Endothelial cell of umbilical vein (primary cell): ENCODE measurements around the gene ECEL1. TPM values are rescaled to one million over a fixed set of nuclear protein-coding genes. Genes with fewer than 3 reads are reported as not detected.
"Not testable (repeated sequence)": the region's sequence is repeated elsewhere in the genome, so short reads cannot be mapped to it uniquely, and the experiment has no call there.

ENCODE experiments used
- BruUV-seq: library from RNA; stranded (reverse); fragments of 400-500 nt; replicated peaks from 2 replicates; lab custom pipeline; 2021; lab: Mats Ljungman, UMichigan
- CTCF ChIA-PET: fragments of 300-600, 350-600 bp; sonication (Branson Sonifier 250); formaldehyde crosslinking; loops from one replicate; lab custom pipeline; 2021; ENCODE audit warnings: antibody characterized with exemption, inconsistent platforms; lab: Charles Lee
- POLR2A ChIA-PET: fragments of 300-600, 350-600 bp; sonication (Branson Sonifier 250); formaldehyde crosslinking; loops from one replicate; lab custom pipeline; 2021; ENCODE audit warnings: antibody characterized with exemption, inconsistent platforms; lab: Charles Lee
- DNase-seq: peaks from one replicate; pipeline ENCODE4 v3.0.0-alpha.2; 2011; ENCODE audit warnings: low read depth, low spot score
- FAIRE-seq: peaks from 2 replicates; lab custom pipeline; 2011; peaks lifted over from hg19 to GRCh38; lab: Jason Lieb, UNC
- H2AFZ ChIP-seq: 2 replicates; pipeline ENCODE4 v1.6.0; 2012; ENCODE audit warnings: low read depth, low read length, control low read depth, inconsistent platforms
- H3K27ac ChIP-seq: 2 replicates; pipeline ENCODE4 v1.5.1; 2011; ENCODE audit warnings: low read depth, mild to moderate bottlenecking, control low read depth, low read length, moderate library complexity; ENCODE audit not compliant: insufficient read depth
- H3K27me3 ChIP-seq, 2 experiments: 2 replicates each; pipeline versions ENCODE4 v1.6.0 to v1.6.1; 2011; ENCODE audit warnings: low read length in 2 of 2, mixed read lengths in 1 of 2; ENCODE audit not compliant: control insufficient read depth in 2 of 2, insufficient read depth in 2 of 2
- H3K36me3 ChIP-seq, 2 experiments: 2 replicates in 1 of 2; 3 replicates in 1 of 2; pipeline ENCODE4 v1.5.1; 2011; ENCODE audit warnings: low read length in 2 of 2, mild to moderate bottlenecking in 1 of 2, moderate library complexity in 1 of 2; ENCODE audit not compliant: control insufficient read depth in 2 of 2, insufficient read depth in 2 of 2; ENCODE audit errors: extremely low read depth in 1 of 2
- H3K4me1 ChIP-seq: 3 replicates; pipeline ENCODE4 v1.5.1; 2011; ENCODE audit warnings: mild to moderate bottlenecking, low read length; ENCODE audit not compliant: control insufficient read depth, insufficient read depth; ENCODE audit errors: extremely low read depth
- H3K4me2 ChIP-seq: 2 replicates; pipeline ENCODE4 v1.6.1; 2011; ENCODE audit warnings: low read length, control low read depth, mixed read lengths; ENCODE audit not compliant: insufficient read depth
- H3K4me3 ChIP-seq, 3 experiments: fragments of 200-600 bp in 1 of 3; sonication (generic), shearing (Covaris generic) in 1 of 3; replicated peaks in 1 of 3; 2 replicates each; pipeline ENCODE4 v1.5.1; 2011 to 2016; ENCODE audit warnings: control low read depth in 3 of 3, low read length in 3 of 3, mild to moderate bottlenecking in 2 of 3, inconsistent platforms in 1 of 3, low read depth in 1 of 3, moderate library complexity in 1 of 3; ENCODE audit not compliant: insufficient read depth in 1 of 3
- H3K79me2 ChIP-seq: 2 replicates; pipeline ENCODE4 v1.6.0; 2012; ENCODE audit warnings: low read length, inconsistent platforms; ENCODE audit not compliant: control insufficient read depth, insufficient read depth
- H3K9ac ChIP-seq: replicated peaks from 2 replicates; pipeline ENCODE3; 2011; ENCODE audit warnings: low read length, control low read depth; ENCODE audit not compliant: insufficient read depth; ENCODE audit errors: extremely low read depth
- H3K9me1 ChIP-seq: replicated peaks from 3 replicates; pipeline ENCODE4 v1.6.0; 2011; ENCODE audit warnings: mild to moderate bottlenecking, low read length; ENCODE audit not compliant: control insufficient read depth, insufficient read depth; ENCODE audit errors: extremely low read depth
- H3K9me3 ChIP-seq: replicated peaks from 2 replicates; pipeline ENCODE4 v1.5.1; 2012; ENCODE audit warnings: low read length, inconsistent platforms; ENCODE audit not compliant: control insufficient read depth, insufficient read depth
- H4K20me1 ChIP-seq: replicated peaks from 2 replicates; pipeline ENCODE3; 2011; ENCODE audit warnings: mild to moderate bottlenecking, low read length; ENCODE audit not compliant: control insufficient read depth, insufficient read depth; ENCODE audit errors: extremely low read depth
- MYC ChIP-seq: IDR thresholded peaks from one replicate; pipeline ENCODE4 v1.6.1; 2011; ENCODE audit warnings: mild to moderate bottlenecking, low read depth, low read length
- dilution Hi-C: fragments of 300-500 bp; cut with MboI; formaldehyde crosslinking; loops from one replicate; pipeline ENCODE4 v1.15.0; 2019; ENCODE audit warnings: low sequenced_read_pairs; ENCODE audit not compliant: extremely low pct_ligation_motif_present
- intact Hi-C: fragments of 100-400 bp; cut with micrococcal nuclease; formaldehyde crosslinking; loops from one replicate; pipeline ENCODE4 v1.10.0; 2022
- polyA plus RNA-seq, 4 experiments: library from polyadenylated mRNA; depleted of rRNA in 3 of 4; stranded (reverse) in 3 of 4; unstranded in 1 of 4; fragments of >200 nt; gene quantifications; 2 replicates each; pipeline versions ENCODE4 v1.2.1 to v1.2.3, GENCODE V29; 2011 to 2012; ENCODE audit warnings: missing spikeins in 1 of 4
- total RNA-seq: library from RNA; stranded (reverse); gene quantifications from 2 replicates; pipeline ENCODE4 v1.2.3, GENCODE V29; 2021
- TF ChIP-seq, protein P1 (sequence below), 2 donors: IDR thresholded peaks; 1 replicate in 1 of 2; 2 replicates in 1 of 2; pipeline ENCODE4 v1.5.1; 2011; ENCODE audit warnings: low read length in 2 of 2, mild to moderate bottlenecking in 2 of 2, moderate library complexity in 2 of 2, control low read depth in 1 of 2, inconsistent platforms in 1 of 2, low read depth in 1 of 2; ENCODE audit not compliant: insufficient read depth in 1 of 2; ENCODE audit errors: extremely low read depth in 1 of 2

Gene ECEL1
- total and polyA plus RNA-seq, 2 donors (not counting 3 experiments of a cell fraction or from before 2014, with no cell fraction given), result not detected

DNA sequence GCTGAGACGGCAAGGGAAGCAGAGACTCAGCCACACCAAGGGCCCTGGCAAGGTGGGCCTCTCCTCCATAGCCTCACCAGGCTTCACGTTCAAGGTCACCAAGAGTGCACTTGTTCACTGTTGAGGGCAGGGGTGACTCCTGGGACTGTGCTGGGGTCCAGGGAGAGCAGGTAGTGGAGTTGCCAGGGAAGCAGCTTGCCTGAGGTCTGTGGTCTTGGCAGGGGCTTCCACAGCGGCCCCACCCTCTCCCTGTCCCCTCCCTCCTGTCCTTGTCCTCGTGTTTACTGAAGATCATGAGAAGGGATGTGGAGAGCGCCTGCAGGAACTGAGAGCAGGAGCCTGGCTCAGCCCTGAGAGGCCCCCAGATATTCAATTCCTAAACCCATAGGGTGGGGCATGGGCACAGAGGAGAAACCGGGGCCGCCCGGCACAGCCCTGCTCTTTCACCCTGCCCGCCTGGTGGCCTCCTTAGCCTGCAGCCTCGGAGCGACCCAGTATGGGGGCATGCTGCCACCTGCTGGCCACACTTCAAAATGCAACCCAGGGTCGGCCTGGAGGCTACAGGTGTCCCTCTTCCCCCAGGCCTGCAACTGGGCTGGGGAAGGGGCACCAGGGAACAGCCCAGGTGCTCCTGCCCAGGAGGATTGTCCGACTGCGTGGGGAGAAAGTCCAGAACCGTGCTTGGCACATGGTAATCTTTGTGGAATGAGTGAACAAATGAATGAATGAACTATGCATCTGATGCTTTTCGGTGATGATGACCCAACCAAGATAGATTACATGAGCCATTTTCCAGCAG is 47.2 kb downstream of the ECEL1 start:
- FAIRE-seq, result peak; percentile 70
- POLR2A ChIA-PET, H3K9ac ChIP-seq, H3K36me3 ChIP-seq, dilution Hi-C loops, H3K4me3 ChIP-seq, H3K79me2 ChIP-seq, H3K4me1 ChIP-seq, BruUV-seq, H3K27ac ChIP-seq, H4K20me1 ChIP-seq, H3K4me2 ChIP-seq, H3K9me1 ChIP-seq, H3K9me3 ChIP-seq, H2AFZ ChIP-seq, H3K27me3 ChIP-seq: not testable (repeated sequence)
- DNase-seq, result peak; percentile 66
- TF ChIP-seq, protein P1, sequence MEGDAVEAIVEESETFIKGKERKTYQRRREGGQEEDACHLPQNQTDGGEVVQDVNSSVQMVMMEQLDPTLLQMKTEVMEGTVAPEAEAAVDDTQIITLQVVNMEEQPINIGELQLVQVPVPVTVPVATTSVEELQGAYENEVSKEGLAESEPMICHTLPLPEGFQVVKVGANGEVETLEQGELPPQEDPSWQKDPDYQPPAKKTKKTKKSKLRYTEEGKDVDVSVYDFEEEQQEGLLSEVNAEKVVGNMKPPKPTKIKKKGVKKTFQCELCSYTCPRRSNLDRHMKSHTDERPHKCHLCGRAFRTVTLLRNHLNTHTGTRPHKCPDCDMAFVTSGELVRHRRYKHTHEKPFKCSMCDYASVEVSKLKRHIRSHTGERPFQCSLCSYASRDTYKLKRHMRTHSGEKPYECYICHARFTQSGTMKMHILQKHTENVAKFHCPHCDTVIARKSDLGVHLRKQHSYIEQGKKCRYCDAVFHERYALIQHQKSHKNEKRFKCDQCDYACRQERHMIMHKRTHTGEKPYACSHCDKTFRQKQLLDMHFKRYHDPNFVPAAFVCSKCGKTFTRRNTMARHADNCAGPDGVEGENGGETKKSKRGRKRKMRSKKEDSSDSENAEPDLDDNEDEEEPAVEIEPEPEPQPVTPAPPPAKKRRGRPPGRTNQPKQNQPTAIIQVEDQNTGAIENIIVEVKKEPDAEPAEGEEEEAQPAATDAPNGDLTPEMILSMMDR (IDR thresholded peaks at IDR 0.05; ENCODE audit: extremely low read depth in 1 of 2, insufficient read depth in 1 of 2, low read depth in 1 of 2, low read length in 2 of 2), result peak; percentile 84 to 94
- CTCF ChIA-PET, result interaction anchor here (1.5 to 2.8 kb wide), 6 partner anchors 73 to 540 kb away, joined by 5 to 45 read pairs (median 12); no protein-coding TSS in a partner anchor
- intact Hi-C loops, result loop anchor here (1.0 kb wide), 4 partner anchors 73 to 540 kb away; no protein-coding TSS in a partner anchor

DNA sequence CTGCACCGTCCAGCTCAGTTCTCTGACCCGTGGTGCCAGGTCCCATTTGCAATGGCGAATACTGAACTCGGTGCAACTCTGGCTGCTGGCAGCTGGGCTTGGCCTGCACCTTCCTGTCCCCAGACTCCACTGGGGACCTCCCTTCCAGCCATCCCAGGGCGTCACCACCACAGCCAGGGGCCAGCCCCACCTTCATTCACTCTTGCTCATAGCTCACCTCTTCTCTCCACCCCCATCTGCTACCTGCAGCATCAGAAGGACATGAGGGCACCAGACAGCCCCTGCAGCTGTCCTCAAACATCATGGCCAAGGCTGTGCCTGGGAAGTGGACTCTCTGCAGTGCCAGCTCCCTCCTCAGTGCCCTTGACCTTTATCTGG is 47.9 kb downstream of the ECEL1 start:
- H3K4me1 ChIP-seq, result no peaks in the 10 kb centered on the region
- no peaks in the 10 kb centered on the region for H3K79me2 ChIP-seq
- H3K9ac ChIP-seq, result no peak overlapping the region
- POLR2A ChIA-PET, result no interaction called here
- no TSS peak for BruUV-seq
- no peaks in the 10 kb centered on the region for H4K20me1 ChIP-seq
- FAIRE-seq (no peak), DNase-seq (no peak)
- H3K27ac ChIP-seq, result no peak overlapping the region
- dilution Hi-C loops, result no loop called here
- no peaks in the 10 kb centered on the region for H3K36me3 ChIP-seq
- no peak for TF ChIP-seq MYC
- no peaks in the 10 kb centered on the region for H3K9me3 ChIP-seq
- CTCF ChIA-PET, result interaction anchor here (0.6 to 2.0 kb wide), 9 partner anchors 10 to 539 kb away, joined by 3 to 45 read pairs (median 5); no protein-coding TSS in a partner anchor
- peaks cover 0 to 2% of the 10 kb centered on the region in 2 experiments for H3K27me3 ChIP-seq
- no peak overlapping the region for H3K4me2 ChIP-seq
- intact Hi-C loops, result loop anchor here (1.0 to 2.0 kb wide), 5 partner anchors 72 to 587 kb away; no protein-coding TSS in a partner anchor
- no peak overlapping the region for H3K4me3 ChIP-seq
- H3K9me1 ChIP-seq, result no peaks in the 10 kb centered on the region
- H2AFZ ChIP-seq, result no peak overlapping the region
